Astrocyte (in vitro differentiated cells and primary cell): ENCODE data around the gene ARMH4.
"Not testable (repeated sequence)": the region's sequence is repeated elsewhere in the genome, so short reads cannot be mapped to it uniquely, and the experiment has no call there.

Experiments
- EZH2 ChIP-seq: IDR thresholded peaks from 2 replicates; pipeline ENCODE4 v1.6.1; 2012; ENCODE audit warnings: mild to moderate bottlenecking, low read length, inconsistent platforms; ENCODE audit not compliant: insufficient read depth
- TF ChIP-seq, protein P1 (sequence below): IDR thresholded peaks from 2 replicates; pipeline ENCODE4 v1.5.1; 2011; ENCODE audit warnings: low read depth, mild to moderate bottlenecking, inconsistent platforms, low read length, moderate library complexity; ENCODE audit not compliant: insufficient read depth

DNA sequence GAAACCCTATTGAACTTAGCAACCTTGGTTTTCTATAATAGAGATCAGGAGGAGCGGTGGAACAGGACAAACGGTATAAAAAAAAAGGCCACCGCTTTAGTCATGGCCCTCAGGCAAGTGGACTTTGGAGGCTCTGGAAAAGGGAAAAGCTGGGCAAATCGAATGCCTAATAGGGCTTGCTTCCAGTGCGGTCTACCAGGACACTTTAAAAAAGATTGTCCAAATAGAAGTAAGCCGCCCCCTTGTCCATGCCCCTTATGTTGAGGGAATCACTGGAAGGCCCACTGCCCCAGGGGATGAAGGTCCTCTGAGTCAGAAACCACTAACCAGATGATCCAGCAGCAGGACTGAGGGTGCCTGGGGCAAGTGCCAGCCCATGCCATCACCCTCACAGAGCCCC lies 29.5 kb downstream of the ARMH4 start:
- TF ChIP-seq, protein P1, sequence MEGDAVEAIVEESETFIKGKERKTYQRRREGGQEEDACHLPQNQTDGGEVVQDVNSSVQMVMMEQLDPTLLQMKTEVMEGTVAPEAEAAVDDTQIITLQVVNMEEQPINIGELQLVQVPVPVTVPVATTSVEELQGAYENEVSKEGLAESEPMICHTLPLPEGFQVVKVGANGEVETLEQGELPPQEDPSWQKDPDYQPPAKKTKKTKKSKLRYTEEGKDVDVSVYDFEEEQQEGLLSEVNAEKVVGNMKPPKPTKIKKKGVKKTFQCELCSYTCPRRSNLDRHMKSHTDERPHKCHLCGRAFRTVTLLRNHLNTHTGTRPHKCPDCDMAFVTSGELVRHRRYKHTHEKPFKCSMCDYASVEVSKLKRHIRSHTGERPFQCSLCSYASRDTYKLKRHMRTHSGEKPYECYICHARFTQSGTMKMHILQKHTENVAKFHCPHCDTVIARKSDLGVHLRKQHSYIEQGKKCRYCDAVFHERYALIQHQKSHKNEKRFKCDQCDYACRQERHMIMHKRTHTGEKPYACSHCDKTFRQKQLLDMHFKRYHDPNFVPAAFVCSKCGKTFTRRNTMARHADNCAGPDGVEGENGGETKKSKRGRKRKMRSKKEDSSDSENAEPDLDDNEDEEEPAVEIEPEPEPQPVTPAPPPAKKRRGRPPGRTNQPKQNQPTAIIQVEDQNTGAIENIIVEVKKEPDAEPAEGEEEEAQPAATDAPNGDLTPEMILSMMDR, result not testable (repeated sequence)
- TF ChIP-seq EZH2, result not testable (repeated sequence)
